Measurements from ENCODE around the gene ANKRD13B. TPM values are rescaled to one million over a fixed set of nuclear protein-coding genes. Genes with fewer than 3 reads are reported as not detected.

The ANKRD13B gene
- polyA plus RNA-seq, 1 donor (not counting 4 experiments of a cell fraction or from before 2014, with no cell fraction given): 3.7 TPM

DNA sequence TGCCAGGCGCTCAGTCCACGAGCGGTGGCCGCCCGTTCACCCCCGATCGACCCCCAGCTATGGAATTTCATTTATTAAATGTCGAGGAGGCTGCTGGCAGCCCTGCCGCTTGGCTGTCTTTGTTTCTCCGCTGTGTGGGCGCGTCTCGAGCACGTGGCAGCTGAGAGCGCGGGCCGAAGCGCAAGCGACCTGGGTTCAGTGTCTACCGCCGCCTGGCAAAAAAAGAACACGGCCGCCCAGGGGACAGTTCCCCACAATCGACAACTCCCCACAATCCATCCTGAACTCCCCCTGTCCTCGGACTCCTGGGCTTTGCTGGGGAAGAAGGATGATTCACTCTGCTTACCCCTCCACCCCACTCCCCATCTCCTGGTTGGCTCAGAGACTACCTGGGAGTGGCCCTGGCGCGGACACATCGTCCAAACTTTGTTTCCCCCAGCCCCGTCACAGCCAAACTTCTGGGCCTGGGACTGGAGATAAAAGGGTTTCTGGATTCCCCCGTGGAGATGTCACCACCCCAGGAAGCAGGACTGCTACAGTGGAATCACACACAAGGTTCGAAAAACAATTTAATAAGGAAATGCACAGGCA lies 1.7 kb upstream of the ANKRD13B start:
- Histone ChIP-seq H4K20me1 (ENCODE audit: control insufficient read depth, extremely low read depth, insufficient read depth, low read length) (peaks cover 11% of the 10 kb centered on the region), H3K4me1 (ENCODE audit: control insufficient read depth, extremely low read depth, insufficient read depth, low read length) (peaks cover 66% of the 10 kb centered on the region), H2AFZ (ENCODE audit: control insufficient read depth, low read length) (peak overlapping the region; percentile 11), H3K27me3 (ENCODE audit: control insufficient read depth, extremely low read depth, insufficient read depth, low read length) (no peaks in the 10 kb centered on the region), H3K9me3 (ENCODE audit: control insufficient read depth, low read depth, low read length) (no peaks in the 10 kb centered on the region), H3K36me3 (ENCODE audit: control insufficient read depth in 2 of 2, extremely low read depth in 1 of 2, insufficient read depth in 2 of 2, low read length in 2 of 2) (no peaks in the 10 kb centered on the region), H3K27ac (ENCODE audit: control insufficient read depth, insufficient read depth, low read length) (peak overlapping the region; percentile 68), H3K79me2 (ENCODE audit: control insufficient read depth, insufficient read depth, low read length) (peaks cover 39% of the 10 kb centered on the region), H3K4me3 (ENCODE audit: control insufficient read depth in 2 of 3, extremely low read depth in 1 of 3, insufficient read depth in 2 of 3, low read depth in 1 of 3, low read length in 3 of 3) (peak overlapping the region in 2 of 3 experiments; percentile 25 to 44), H3K9me1 (ENCODE audit: control insufficient read depth, extremely low read depth, insufficient read depth, low read length) (peaks cover 4% of the 10 kb centered on the region), H3K9ac (ENCODE audit: control insufficient read depth, extremely low read depth, insufficient read depth, low read length) (peak overlapping the region; percentile 71), H3K4me2 (ENCODE audit: control insufficient read depth, extremely low read depth, insufficient read depth, low read depth, low read length) (peak overlapping the region; percentile 88)
- dilution Hi-C loops (cut with MboI; ENCODE audit: extremely low pct_ligation_motif_present, low sequenced_read_pairs): no loop called here
- DNase-seq (ENCODE audit: low read depth, low spot score): no peak
- FAIRE-seq: no peak
- TF ChIP-seq EZH2 (IDR thresholded peaks at IDR 0.05; ENCODE audit: low read length): no peak
- TF ChIP-seq, protein P1, sequence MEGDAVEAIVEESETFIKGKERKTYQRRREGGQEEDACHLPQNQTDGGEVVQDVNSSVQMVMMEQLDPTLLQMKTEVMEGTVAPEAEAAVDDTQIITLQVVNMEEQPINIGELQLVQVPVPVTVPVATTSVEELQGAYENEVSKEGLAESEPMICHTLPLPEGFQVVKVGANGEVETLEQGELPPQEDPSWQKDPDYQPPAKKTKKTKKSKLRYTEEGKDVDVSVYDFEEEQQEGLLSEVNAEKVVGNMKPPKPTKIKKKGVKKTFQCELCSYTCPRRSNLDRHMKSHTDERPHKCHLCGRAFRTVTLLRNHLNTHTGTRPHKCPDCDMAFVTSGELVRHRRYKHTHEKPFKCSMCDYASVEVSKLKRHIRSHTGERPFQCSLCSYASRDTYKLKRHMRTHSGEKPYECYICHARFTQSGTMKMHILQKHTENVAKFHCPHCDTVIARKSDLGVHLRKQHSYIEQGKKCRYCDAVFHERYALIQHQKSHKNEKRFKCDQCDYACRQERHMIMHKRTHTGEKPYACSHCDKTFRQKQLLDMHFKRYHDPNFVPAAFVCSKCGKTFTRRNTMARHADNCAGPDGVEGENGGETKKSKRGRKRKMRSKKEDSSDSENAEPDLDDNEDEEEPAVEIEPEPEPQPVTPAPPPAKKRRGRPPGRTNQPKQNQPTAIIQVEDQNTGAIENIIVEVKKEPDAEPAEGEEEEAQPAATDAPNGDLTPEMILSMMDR (optimal IDR thresholded peaks at IDR 0.05 in 1 of 3, IDR thresholded peaks at IDR 0.05 in 1 of 3, conservative IDR thresholded peaks at IDR 0.05 in 1 of 3; ENCODE audit: extremely low read depth in 1 of 3, insufficient read depth in 2 of 3, low read length in 3 of 3): no peak

DNA sequence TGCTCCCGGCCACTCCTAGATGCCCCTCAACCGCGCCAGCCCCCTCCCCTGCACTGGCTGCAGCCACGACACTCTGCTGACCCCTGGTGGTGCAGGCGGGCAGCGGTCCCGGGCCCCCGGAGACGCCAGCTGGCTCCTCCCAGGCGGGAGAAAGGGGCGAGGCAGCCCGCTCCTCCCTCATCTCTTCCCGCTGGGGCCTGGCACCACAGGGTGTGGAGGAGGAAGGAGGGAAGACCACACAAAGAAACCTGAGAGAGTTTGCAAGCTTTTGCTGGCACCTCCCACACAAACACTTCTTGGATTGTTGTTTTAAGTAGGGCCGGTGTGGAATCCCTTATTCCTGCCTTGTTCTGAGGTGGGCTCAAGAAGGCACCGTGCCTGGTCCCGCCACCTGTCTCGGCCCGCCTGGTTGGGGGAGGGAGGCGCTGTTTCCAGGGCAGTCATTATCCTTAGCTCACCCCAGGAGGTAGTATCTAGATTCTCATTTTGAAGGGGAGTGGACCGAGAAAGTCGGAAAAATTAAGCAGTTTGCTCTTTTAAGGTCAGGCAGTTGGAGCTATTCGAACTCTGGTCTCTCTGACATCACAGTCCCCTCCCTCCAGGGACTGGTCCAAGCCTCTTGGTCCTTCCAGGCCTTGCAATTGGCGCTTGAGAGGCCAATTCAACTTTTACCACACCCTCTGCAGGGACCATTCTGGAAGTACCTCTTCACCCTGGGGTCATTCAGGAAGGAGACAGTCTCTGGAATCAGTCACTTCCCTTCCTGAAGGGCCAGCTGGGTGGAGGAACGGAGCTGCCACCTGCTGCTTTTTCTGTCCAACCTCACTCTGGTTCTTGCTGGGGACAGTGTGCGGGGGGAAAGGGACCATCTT lies 959 bp upstream of the ANKRD13B start:
- no peak for TF ChIP-seq EZH2 (IDR thresholded peaks at IDR 0.05; ENCODE audit: low read length)
- TF ChIP-seq, protein P1 (optimal IDR thresholded peaks at IDR 0.05 in 1 of 3, IDR thresholded peaks at IDR 0.05 in 1 of 3, conservative IDR thresholded peaks at IDR 0.05 in 1 of 3; ENCODE audit: extremely low read depth in 1 of 3, insufficient read depth in 2 of 3, low read length in 3 of 3): peak; percentile 81 to 97 (median 94)
- H3K4me2 ChIP-seq (ENCODE audit: control insufficient read depth, extremely low read depth, insufficient read depth, low read depth, low read length): peak overlapping the region; percentile 88
- H3K4me1 ChIP-seq (ENCODE audit: control insufficient read depth, extremely low read depth, insufficient read depth, low read length): peaks cover 60% of the 10 kb centered on the region
- FAIRE-seq: no peak
- no peaks in the 10 kb centered on the region for H3K9me3 ChIP-seq (ENCODE audit: control insufficient read depth, low read depth, low read length)
- peak overlapping the region in 2 of 3 experiments; percentile 25 to 45 for H3K4me3 ChIP-seq (ENCODE audit: control insufficient read depth in 2 of 3, extremely low read depth in 1 of 3, insufficient read depth in 2 of 3, low read depth in 1 of 3, low read length in 3 of 3)
- no peak for DNase-seq (ENCODE audit: low read depth, low spot score)
- peaks cover 7% of the 10 kb centered on the region for H4K20me1 ChIP-seq (ENCODE audit: control insufficient read depth, extremely low read depth, insufficient read depth, low read length)
- H3K9ac ChIP-seq (ENCODE audit: control insufficient read depth, extremely low read depth, insufficient read depth, low read length): peak overlapping the region; percentile 71
- no peaks in the 10 kb centered on the region for H3K36me3 ChIP-seq (ENCODE audit: control insufficient read depth in 2 of 2, extremely low read depth in 1 of 2, insufficient read depth in 2 of 2, low read length in 2 of 2)
- dilution Hi-C loops (cut with MboI; ENCODE audit: extremely low pct_ligation_motif_present, low sequenced_read_pairs): no loop called here
- peak overlapping the region; percentile 68 for H3K27ac ChIP-seq (ENCODE audit: control insufficient read depth, insufficient read depth, low read length)
- H3K79me2 ChIP-seq (ENCODE audit: control insufficient read depth, insufficient read depth, low read length): peaks cover 39% of the 10 kb centered on the region
- no peaks in the 10 kb centered on the region for H3K9me1 ChIP-seq (ENCODE audit: control insufficient read depth, extremely low read depth, insufficient read depth, low read length)
- no peaks in the 10 kb centered on the region for H3K27me3 ChIP-seq (ENCODE audit: control insufficient read depth, extremely low read depth, insufficient read depth, low read length)
- peak overlapping the region; percentile 11 for H2AFZ ChIP-seq (ENCODE audit: control insufficient read depth, low read length)
